Naive B cell (primary cell): ENCODE measurements around the gene CCSER2. TPM values are rescaled to one million over a fixed set of nuclear protein-coding genes. Genes with fewer than 3 reads are reported as not detected.
"Not testable (repeated sequence)": the region's sequence is repeated elsewhere in the genome, so short reads cannot be mapped to it uniquely, and the experiment has no call there.

Source experiments
- ATAC-seq, 2 donors: fragments of 150-1000 bp; cut with Tn5 transposase; 2 replicates each; pipeline ENCODE4 v1.10.0; 2021; ENCODE audit warnings: low read depth in 2 of 2, mild to moderate bottlenecking in 2 of 2, moderate library complexity in 2 of 2
- DNase-seq: peaks from one replicate; pipeline ENCODE4 v3.0.0; 2022
- H3K27ac Mint-ChIP-seq, 6 donors: one replicate each; pipeline ENCODE4 v1.8.0; 2020 to 2022; ENCODE audit warnings: mild to moderate bottlenecking in 6 of 6, mixed read lengths in 6 of 6, moderate library complexity in 5 of 6, inconsistent platforms in 2 of 6
- H3K27me3 Mint-ChIP-seq, 3 donors: one replicate each; pipeline ENCODE4 v1.8.0; 2021 to 2022; ENCODE audit warnings: mixed read lengths in 3 of 3, mild to moderate bottlenecking in 1 of 3
- H3K36me3 Mint-ChIP-seq, 2 donors: one replicate each; pipeline ENCODE4 v1.8.0; 2020 to 2022; ENCODE audit warnings: mixed read lengths in 2 of 2, inconsistent platforms in 1 of 2, mild to moderate bottlenecking in 1 of 2
- H3K4me1 Mint-ChIP-seq, 3 donors: one replicate each; pipeline ENCODE4 v1.8.0; 2020 to 2022; ENCODE audit warnings: mixed read lengths in 3 of 3, inconsistent platforms in 1 of 3, mild to moderate bottlenecking in 1 of 3, moderate library complexity in 1 of 3
- H3K4me3 Mint-ChIP-seq, 8 donors: one replicate each; pipeline ENCODE4 v1.8.0; 2020 to 2022; ENCODE audit warnings: mild to moderate bottlenecking in 8 of 8, mixed read lengths in 8 of 8, moderate library complexity in 8 of 8, inconsistent platforms in 2 of 8
- H3K9me3 Mint-ChIP-seq, 7 donors: one replicate each; pipeline ENCODE4 v1.8.0; 2020 to 2022; ENCODE audit warnings: mixed read lengths in 7 of 7, mild to moderate bottlenecking in 5 of 7, inconsistent platforms in 2 of 7, moderate library complexity in 1 of 7
- polyA plus RNA-seq, 6 donors: library from polyadenylated mRNA; unstranded; fragments of 300-500 nt; fragmentation: Illumina TruSeq; gene quantifications; one replicate each; pipeline ENCODE4 v1.2.3, GENCODE V29; 2021; ENCODE audit warnings: low read depth in 6 of 6

The CCSER2 gene
- polyA plus RNA-seq, 6 donors from 2014 or later, result 19.4 to 45.1 (median 33.6) TPM

- Mint-ChIP-seq H3K27me3 (no peaks in the 10 kb centered on the region), H3K36me3 (peaks cover 15 to 18% of the 10 kb centered on the region in 2 donors), H3K27ac (peak overlapping the region in 1 of 6 donors; percentile 59), H3K4me3 (peak overlapping the region in 1 of 8 donors; percentile 57), H3K9me3 (peaks cover 0 to 4% (median 0%) of the 10 kb centered on the region in 7 donors), H3K4me1 (peaks cover 4 to 7% (median 5%) of the 10 kb centered on the region in 3 donors)
- no peak for DNase-seq
- no peak for ATAC-seq
Measured at GRCh38 chr10:84392181-84392580, 63.8 kb downstream of the CCSER2 start.

GRCh38 chr10:84395581-84395980, 67.2 kb downstream of the CCSER2 start:
- H3K27ac Mint-ChIP-seq, result no peak overlapping the region
- H3K36me3 Mint-ChIP-seq, result peaks cover 7 to 17% of the 10 kb centered on the region in 2 donors
- no peak overlapping the region for H3K4me3 Mint-ChIP-seq
- no peak for ATAC-seq
- peaks cover 0 to 8% (median 4%) of the 10 kb centered on the region in 7 donors for H3K9me3 Mint-ChIP-seq
- H3K4me1 Mint-ChIP-seq, result peaks cover 14% of the 10 kb centered on the region in 3 donors
- no peak for DNase-seq
- H3K27me3 Mint-ChIP-seq, result no peaks in the 10 kb centered on the region

- no peak for ATAC-seq
- H3K9me3 Mint-ChIP-seq, result peaks cover 0 to 8% (median 4%) of the 10 kb centered on the region in 7 donors
- peak overlapping the region in 4 of 6 donors; percentile 2 to 80 (median 11) for H3K27ac Mint-ChIP-seq
- no peaks in the 10 kb centered on the region for H3K27me3 Mint-ChIP-seq
- no peak for DNase-seq
- H3K4me1 Mint-ChIP-seq, result peaks cover 14 to 19% (median 17%) of the 10 kb centered on the region in 3 donors
- peaks cover 7 to 19% of the 10 kb centered on the region in 2 donors for H3K36me3 Mint-ChIP-seq
- no peak overlapping the region for H3K4me3 Mint-ChIP-seq
Measured at GRCh38 chr10:84397735-84398144, 69.4 kb downstream of the CCSER2 start.

- Mint-ChIP-seq H3K27ac (no peak overlapping the region), H3K36me3 (peaks cover 7 to 22% of the 10 kb centered on the region in 2 donors), H3K4me3 (no peak overlapping the region), H3K9me3 (peaks cover 0 to 8% (median 4%) of the 10 kb centered on the region in 7 donors), H3K27me3 (no peaks in the 10 kb centered on the region), H3K4me1 (peaks cover 14 to 19% (median 17%) of the 10 kb centered on the region in 3 donors)
- DNase-seq (no peak), ATAC-seq (no peak)
Measured at GRCh38 chr10:84398696-84399095, 70.3 kb downstream of the CCSER2 start.

- DNase-seq (no peak), ATAC-seq (no peak)
- Mint-ChIP-seq H3K4me3 (no peak overlapping the region), H3K4me1 (peaks cover 15 to 23% (median 22%) of the 10 kb centered on the region in 3 donors), H3K27me3 (no peaks in the 10 kb centered on the region), H3K36me3 (peaks cover 0 to 28% of the 10 kb centered on the region in 2 donors), H3K27ac (peak overlapping the region in 1 of 6 donors; percentile 56), H3K9me3 (peaks cover 0 to 8% (median 3%) of the 10 kb centered on the region in 7 donors)
Measured at GRCh38 chr10:84401854-84402611, 73.6 kb downstream of the CCSER2 start.

- DNase-seq, result no peak
- no peak overlapping the region for H3K4me3 Mint-ChIP-seq
- ATAC-seq, result no peak
- peak overlapping the region in 2 of 6 donors; percentile 18 to 34 for H3K27ac Mint-ChIP-seq
- no peaks in the 10 kb centered on the region for H3K27me3 Mint-ChIP-seq
- H3K4me1 Mint-ChIP-seq, result peaks cover 4 to 24% (median 14%) of the 10 kb centered on the region in 3 donors
- peaks cover 0 to 4% (median 2%) of the 10 kb centered on the region in 7 donors for H3K9me3 Mint-ChIP-seq
- peaks cover 2 to 24% of the 10 kb centered on the region in 2 donors for H3K36me3 Mint-ChIP-seq
Measured at GRCh38 chr10:84404783-84405182, 76.4 kb downstream of the CCSER2 start.

GRCh38 chr10:84405662-84406061, 77.3 kb downstream of the CCSER2 start:
- peaks cover 8 to 24% (median 13%) of the 10 kb centered on the region in 3 donors for H3K4me1 Mint-ChIP-seq
- DNase-seq (no peak), ATAC-seq (no peak)
- H3K27ac Mint-ChIP-seq, result peak overlapping the region in 2 of 6 donors; percentile 66 to 80
- H3K9me3 Mint-ChIP-seq, result peaks cover 0 to 12% (median 5%) of the 10 kb centered on the region in 7 donors
- no peak overlapping the region for H3K4me3 Mint-ChIP-seq
- H3K27me3 Mint-ChIP-seq, result no peaks in the 10 kb centered on the region
- peaks cover 11 to 30% of the 10 kb centered on the region in 2 donors for H3K36me3 Mint-ChIP-seq

GRCh38 chr10:84406561-84406960, 78.2 kb downstream of the CCSER2 start:
- Mint-ChIP-seq H3K4me3 (no peak overlapping the region), H3K27ac (peak overlapping the region in 2 of 6 donors; percentile 13 to 29), H3K4me1 (peaks cover 10 to 24% (median 13%) of the 10 kb centered on the region in 3 donors), H3K27me3 (no peaks in the 10 kb centered on the region), H3K9me3 (peaks cover 0 to 21% (median 10%) of the 10 kb centered on the region in 7 donors), H3K36me3 (peaks cover 19 to 39% of the 10 kb centered on the region in 2 donors)
- ATAC-seq, result no peak
- no peak for DNase-seq

- H3K27ac Mint-ChIP-seq, result peak overlapping the region in 4 of 6 donors; percentile 13 to 68 (median 38)
Measured at GRCh38 chr10:84407388-84408049, 79.1 kb downstream of the CCSER2 start.

GRCh38 chr10:84412482-84412881, 84.1 kb downstream of the CCSER2 start:
- no peak for ATAC-seq
- no peaks in the 10 kb centered on the region for H3K27me3 Mint-ChIP-seq
- H3K4me1 Mint-ChIP-seq, result peaks cover 0 to 23% (median 16%) of the 10 kb centered on the region in 3 donors
- peaks cover 66 to 69% of the 10 kb centered on the region in 2 donors for H3K36me3 Mint-ChIP-seq
- peak overlapping the region in 4 of 8 donors; percentile 7 to 57 (median 14) for H3K4me3 Mint-ChIP-seq
- H3K9me3 Mint-ChIP-seq, result peaks cover 21 to 57% (median 44%) of the 10 kb centered on the region in 7 donors
- no peak overlapping the region for H3K27ac Mint-ChIP-seq
- no peak for DNase-seq

More at GRCh38 chr10:84407388-84408049, 79.1 kb downstream of the CCSER2 start:
- Mint-ChIP-seq H3K4me1 (peaks cover 9 to 27% (median 20%) of the 10 kb centered on the region in 3 donors), H3K36me3 (peaks cover 29 to 46% of the 10 kb centered on the region in 2 donors), H3K4me3 (no peak overlapping the region), H3K9me3 (peaks cover 4 to 30% (median 20%) of the 10 kb centered on the region in 7 donors), H3K27me3 (no peaks in the 10 kb centered on the region)
- ATAC-seq (no peak), DNase-seq (no peak)

- peaks cover 68 to 70% of the 10 kb centered on the region in 2 donors for H3K36me3 Mint-ChIP-seq
- not testable (repeated sequence) for ATAC-seq, DNase-seq, H3K4me3 Mint-ChIP-seq, H3K27ac Mint-ChIP-seq, H3K27me3 Mint-ChIP-seq
- peaks cover 0 to 23% (median 8%) of the 10 kb centered on the region in 3 donors for H3K4me1 Mint-ChIP-seq
- peaks cover 21 to 57% (median 44%) of the 10 kb centered on the region in 7 donors for H3K9me3 Mint-ChIP-seq
Measured at GRCh38 chr10:84414110-84414509, 85.7 kb downstream of the CCSER2 start.

- ATAC-seq, result no peak
- no peak for DNase-seq
- Mint-ChIP-seq H3K9me3 (peaks cover 21 to 62% (median 49%) of the 10 kb centered on the region in 7 donors), H3K4me3 (peak overlapping the region in 1 of 8 donors; percentile 61), H3K27ac (no peak overlapping the region), H3K27me3 (no peaks in the 10 kb centered on the region), H3K4me1 (peaks cover 4 to 20% (median 8%) of the 10 kb centered on the region in 3 donors), H3K36me3 (peaks cover 70 to 72% of the 10 kb centered on the region in 2 donors)
Measured at GRCh38 chr10:84415539-84416244, 87.3 kb downstream of the CCSER2 start.

GRCh38 chr10:84416245-84416555, 87.8 kb downstream of the CCSER2 start:
- H3K36me3 Mint-ChIP-seq, result peaks cover 71% of the 10 kb centered on the region in 2 donors
- H3K4me3 Mint-ChIP-seq, result peak overlapping the region in 1 of 8 donors; percentile 61
- H3K27ac Mint-ChIP-seq, result no peak overlapping the region
- DNase-seq (no peak), ATAC-seq (no peak)
- no peaks in the 10 kb centered on the region for H3K27me3 Mint-ChIP-seq
- H3K4me1 Mint-ChIP-seq, result peaks cover 4 to 19% (median 8%) of the 10 kb centered on the region in 3 donors
- peaks cover 25 to 62% (median 50%) of the 10 kb centered on the region in 7 donors for H3K9me3 Mint-ChIP-seq
